Measurements from ENCODE around the gene DIAPH2.

GRCh38 chrX:97234471-97235081 is 549.9 kb downstream of the DIAPH2 start:
- TF ChIP-seq CTCF (conservative IDR thresholded peaks at IDR 0.05; ENCODE audit: low read depth in 2 of 2), result no peak
- TF ChIP-seq CREB1 (CRISPR knock-in tag; IDR thresholded peaks at IDR 0.05; ENCODE audit: low read depth), result no peak
- TF ChIP-seq EZH2 (IDR thresholded peaks at IDR 0.05; ENCODE audit: low read depth, unreplicated experiment), result no peak

Data from GM23338 (cell line).